Measurements from ENCODE around the gene USP5.

- TF ChIP-seq EZH2 (IDR thresholded peaks at IDR 0.05; ENCODE audit: low read depth, low read length, severe bottlenecking) = no peak
- no peak for TF ChIP-seq CREB1 (IDR thresholded peaks at IDR 0.05)
- TF ChIP-seq CTCF (IDR thresholded peaks at IDR 0.05; ENCODE audit: control extremely low read depth in 1 of 3, insufficient read depth in 1 of 3, low read depth in 1 of 3, low read length in 3 of 3) = peak in 2 of 3 experiments; percentile 22 to 26; a peak in 2 of 4 replicates
- no peak for TF ChIP-seq KDM5A (IDR thresholded peaks at IDR 0.05; ENCODE audit: low read length)
- TF ChIP-seq PHF8 (conservative IDR thresholded peaks at IDR 0.05; ENCODE audit: low read depth, low read length) = no peak
- TF ChIP-seq BCL11A (IDR thresholded peaks at IDR 0.05; ENCODE audit: low read depth in 2 of 2, low read length in 2 of 2) = no peak
Observed at GRCh38 chr12:6843118-6843902, 8.6 kb upstream of the USP5 start.

Data from H1 (cell line).